Caki2 (cell line): ENCODE data around the gene AKR1A1. TPM values are rescaled to one million over a fixed set of nuclear protein-coding genes. Genes with fewer than 3 reads are reported as not detected.

Experiments used
- DNase-seq: peaks from one replicate; pipeline ENCODE4 v3.0.0-alpha.2; 2015; ENCODE audit warnings: low read depth
- in situ Hi-C: cut with HindIII; loops from 2 replicates; pipeline ENCODE4 v1.10.0; 2016; ENCODE audit warnings: low sequenced_read_pairs, low pct_unique_long_range_greater_than_20kb, mixed read lengths
- total RNA-seq: library from RNA; depleted of rRNA; stranded (reverse); fragments of >200 nt; shearing (Covaris generic); gene quantifications from 2 replicates; pipeline ENCODE4 v1.2.3, GENCODE V29; 2014; ENCODE audit warnings: low replicate concordance

AKR1A1 gene
- total RNA-seq, 1 experiment from 2014 or later, result 235 TPM

DNA sequence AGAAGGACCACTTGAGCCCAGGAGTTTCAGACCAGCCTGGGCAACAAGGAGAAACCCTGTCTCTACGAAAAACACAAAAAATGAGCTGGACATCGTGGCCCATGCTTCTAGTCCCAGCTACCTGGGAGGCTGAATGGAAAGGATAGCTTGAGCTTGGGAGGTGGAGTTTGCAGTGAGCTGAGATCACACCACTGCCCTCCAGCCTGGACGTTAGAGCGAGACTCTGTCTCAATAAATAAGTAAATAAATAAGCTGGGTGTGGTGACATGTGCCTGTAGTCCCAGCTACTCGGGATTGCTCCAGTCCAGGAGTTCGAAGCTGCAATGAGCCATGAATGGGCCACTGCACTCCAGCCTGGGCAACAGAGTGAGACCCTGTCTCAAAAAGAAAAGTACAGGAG lies 3.6 kb downstream of the AKR1A1 start:
- in situ Hi-C loops, result no loop called here
- DNase-seq, result no peak

GRCh38 chr1:45557422-45557944 lies 6.9 kb downstream of the AKR1A1 start:
- in situ Hi-C loops, result no loop called here
- DNase-seq, result peak; percentile 51

- DNase-seq, result no peak
- in situ Hi-C loops, result no loop called here
Observed at GRCh38 chr1:45563843-45564242, 13.2 kb downstream of the AKR1A1 start.

- no peak for DNase-seq
- in situ Hi-C loops, result no loop called here
Observed at GRCh38 chr1:45566722-45567121, 16.1 kb downstream of the AKR1A1 start.

GRCh38 chr1:45567911-45568310 lies 17.3 kb downstream of the AKR1A1 start:
- in situ Hi-C loops, result no loop called here

DNA sequence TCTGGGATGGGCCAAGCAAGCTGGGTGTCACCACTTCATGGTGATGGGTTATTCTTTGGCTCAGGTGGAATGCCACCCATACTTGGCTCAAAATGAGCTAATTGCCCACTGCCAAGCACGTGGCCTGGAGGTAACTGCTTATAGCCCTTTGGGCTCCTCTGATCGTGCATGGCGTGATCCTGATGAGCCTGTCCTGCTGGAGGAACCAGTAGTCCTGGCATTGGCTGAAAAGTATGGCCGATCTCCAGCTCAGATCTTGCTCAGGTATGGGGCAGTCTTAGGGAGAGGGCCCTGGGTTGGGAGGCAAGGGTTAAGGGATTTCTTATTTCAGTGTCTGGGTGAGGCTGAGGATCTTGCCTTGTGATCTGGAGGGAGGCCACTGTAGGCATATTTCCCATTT lies 17.8 kb downstream of the AKR1A1 start:
- in situ Hi-C loops, result no loop called here
- DNase-seq, result no peak

More at GRCh38 chr1:45567911-45568310, 17.3 kb downstream of the AKR1A1 start:
- no peak for DNase-seq

DNA sequence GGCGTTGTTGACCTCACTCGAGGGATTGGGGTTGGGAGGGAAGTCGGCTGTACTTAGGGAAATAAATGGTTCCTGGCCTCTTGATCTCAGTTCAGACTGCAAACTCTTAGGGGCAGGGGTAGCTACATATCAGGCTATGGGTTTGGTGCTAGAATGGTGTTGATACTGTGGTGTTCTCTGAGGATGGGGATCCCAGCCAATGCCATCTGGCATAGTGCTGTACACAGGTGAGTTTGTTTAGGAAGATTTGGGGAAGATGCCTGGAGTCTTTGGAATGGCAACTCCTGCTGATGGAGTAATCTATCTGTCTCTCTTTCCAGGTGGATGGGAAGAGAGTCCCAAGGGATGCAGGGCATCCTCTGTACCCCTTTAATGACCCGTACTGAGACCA lies 18.9 kb downstream of the AKR1A1 start:
- DNase-seq, result no peak
- in situ Hi-C loops, result no loop called here

DNA sequence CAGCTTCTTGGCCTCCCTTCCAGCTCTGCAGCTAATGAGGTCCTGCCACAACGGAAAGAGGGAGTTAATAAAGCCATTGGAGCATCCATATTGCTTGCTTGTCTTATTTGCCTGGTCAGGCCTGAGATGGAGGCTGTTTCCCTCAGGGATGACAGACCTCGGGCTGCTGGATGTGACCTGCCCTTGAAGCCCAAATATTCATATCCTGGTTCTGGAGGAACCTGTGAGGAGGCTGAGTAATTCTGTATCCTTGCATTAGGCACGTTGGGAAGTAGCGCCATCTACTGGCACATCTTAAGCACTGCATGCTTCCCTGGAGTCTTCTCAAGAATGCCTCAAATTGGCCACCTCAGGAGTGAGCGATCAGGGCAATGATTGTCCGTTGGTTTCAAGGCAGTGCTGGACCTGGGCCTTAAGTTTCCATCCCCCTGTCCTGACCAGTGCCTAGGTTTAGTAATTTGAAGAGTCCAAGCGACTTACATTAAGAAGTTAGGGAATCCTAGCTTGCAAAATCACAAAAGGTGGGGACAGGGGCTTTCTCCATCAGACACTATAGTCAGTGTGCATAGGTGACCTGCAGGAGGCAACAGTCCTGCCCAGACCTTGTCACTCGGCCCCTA lies 19.4 kb downstream of the AKR1A1 start:
- in situ Hi-C loops, result no loop called here
- peak; percentile 60 for DNase-seq

DNA sequence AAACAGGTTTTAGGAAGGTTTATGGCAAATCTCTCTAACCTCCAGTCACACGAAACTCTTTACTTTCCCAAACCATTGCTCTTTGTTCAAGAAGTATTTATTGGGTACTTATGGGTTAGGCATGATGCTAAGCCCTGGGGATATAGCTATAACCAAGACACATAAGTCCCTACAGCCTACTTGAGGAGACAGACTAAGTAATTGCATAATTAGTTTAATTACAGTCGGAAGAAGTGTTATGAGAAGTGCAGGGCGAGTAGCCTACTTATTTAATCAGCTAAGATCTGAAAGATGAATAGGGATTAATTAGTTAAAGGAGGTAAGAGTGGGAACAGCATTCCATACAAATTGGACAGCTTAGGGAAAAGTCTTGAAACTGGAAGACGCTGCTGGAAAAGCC lies 20.0 kb downstream of the AKR1A1 start:
- no peak for DNase-seq
- in situ Hi-C loops, result no loop called here

GRCh38 chr1:45573231-45573804 lies 22.7 kb downstream of the AKR1A1 start:
- no peak for DNase-seq
- in situ Hi-C loops, result no loop called here

GRCh38 chr1:45574105-45574626 lies 23.5 kb downstream of the AKR1A1 start:
- DNase-seq, result no peak
- in situ Hi-C loops, result no loop called here

DNA sequence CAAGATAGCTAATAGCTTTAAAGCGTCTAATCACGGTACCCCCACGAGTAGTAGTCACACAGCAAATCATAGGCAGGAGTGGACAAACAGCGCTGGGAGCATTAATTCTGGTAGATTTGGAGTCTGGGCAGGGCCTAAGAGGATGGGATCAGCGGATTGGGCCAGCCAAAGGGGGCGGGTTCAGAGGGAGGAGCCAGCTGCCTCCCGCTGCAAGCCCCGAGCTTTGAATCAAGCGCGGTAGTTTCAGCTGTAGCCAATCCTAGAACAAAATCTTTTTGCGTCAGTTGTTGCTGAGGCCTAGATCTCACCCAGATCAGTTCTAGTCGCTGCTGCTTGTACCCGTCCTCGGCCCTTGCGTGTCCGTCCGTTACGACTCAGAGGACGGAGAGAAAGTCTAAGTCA lies 32.6 kb downstream of the AKR1A1 start:
- peak; percentile 97 for DNase-seq
- in situ Hi-C loops, result no loop called here

GRCh38 chr1:45583666-45584350 lies 33.2 kb downstream of the AKR1A1 start, which contains the start of gene NASP:
NASP (plus strand) TSS chr1:45584041; CDS start chr1:45584147, 106 bp downstream.
- in situ Hi-C loops, result no loop called here
- DNase-seq, result peak; percentile 89

DNA sequence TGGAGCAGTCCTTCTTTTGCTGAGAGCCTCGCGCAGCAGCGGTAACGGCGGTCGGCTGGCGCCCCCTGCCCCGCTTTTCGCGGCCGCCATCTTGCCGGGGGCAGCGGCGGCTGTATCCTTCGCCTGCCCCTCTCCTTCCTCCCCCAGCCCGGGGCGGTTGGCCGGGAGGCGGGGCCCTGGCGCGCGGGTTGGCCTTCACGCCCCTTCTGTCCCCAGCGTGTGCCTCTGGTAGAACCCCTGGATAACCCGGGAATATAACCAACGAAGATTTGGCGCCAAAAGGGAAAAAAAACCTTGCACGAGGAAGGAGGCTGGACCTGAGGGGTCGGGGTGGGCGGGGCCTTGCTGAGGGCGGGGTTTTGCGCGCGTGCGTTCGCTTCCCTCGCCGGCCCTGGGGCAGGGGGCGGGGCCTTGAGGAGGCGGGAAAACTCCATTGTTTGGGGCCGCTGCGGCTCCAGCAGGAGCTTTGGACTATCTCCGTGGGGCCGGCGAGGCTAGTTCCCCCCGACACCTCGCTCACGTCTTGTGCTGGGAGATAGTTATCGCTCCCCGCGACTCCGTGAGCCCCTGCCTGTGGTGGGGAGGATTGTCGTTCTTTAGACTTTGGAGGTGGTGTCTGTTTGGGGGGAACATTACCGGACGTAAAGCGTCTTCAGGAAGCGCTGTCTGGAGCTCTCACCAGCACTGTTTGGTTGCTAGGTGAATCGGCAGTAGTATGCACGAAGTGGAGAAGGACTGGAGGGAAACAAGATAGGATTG lies 33.9 kb downstream of the AKR1A1 start:
- peak; percentile 88 for DNase-seq
- in situ Hi-C loops, result no loop called here

- DNase-seq, result no peak
- in situ Hi-C loops, result no loop called here
Observed at GRCh38 chr1:45585110-45585426, 34.4 kb downstream of the AKR1A1 start.

GRCh38 chr1:45585496-45586075 lies 35.0 kb downstream of the AKR1A1 start:
- no peak for DNase-seq
- in situ Hi-C loops, result no loop called here

DNA sequence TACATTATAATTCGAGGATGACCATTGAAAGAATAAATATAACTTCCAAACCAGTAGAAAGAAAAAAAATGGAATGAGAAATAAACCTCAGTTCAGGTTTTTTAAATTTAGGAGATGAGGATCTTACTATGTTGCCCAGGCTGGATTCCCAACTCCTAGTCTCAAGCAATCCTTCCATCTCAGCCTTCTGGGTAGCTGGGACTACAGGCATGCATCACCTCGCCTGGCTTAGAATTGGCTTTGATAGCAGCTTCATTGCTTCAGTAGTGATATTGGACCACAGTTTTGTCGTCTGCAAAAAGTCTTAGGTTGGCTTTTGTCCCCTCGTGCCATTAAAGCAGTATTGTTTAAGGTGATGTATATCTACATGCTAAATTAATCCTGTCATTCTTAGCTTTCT lies 36.1 kb downstream of the AKR1A1 start:
- no peak for DNase-seq
- in situ Hi-C loops, result no loop called here

DNA sequence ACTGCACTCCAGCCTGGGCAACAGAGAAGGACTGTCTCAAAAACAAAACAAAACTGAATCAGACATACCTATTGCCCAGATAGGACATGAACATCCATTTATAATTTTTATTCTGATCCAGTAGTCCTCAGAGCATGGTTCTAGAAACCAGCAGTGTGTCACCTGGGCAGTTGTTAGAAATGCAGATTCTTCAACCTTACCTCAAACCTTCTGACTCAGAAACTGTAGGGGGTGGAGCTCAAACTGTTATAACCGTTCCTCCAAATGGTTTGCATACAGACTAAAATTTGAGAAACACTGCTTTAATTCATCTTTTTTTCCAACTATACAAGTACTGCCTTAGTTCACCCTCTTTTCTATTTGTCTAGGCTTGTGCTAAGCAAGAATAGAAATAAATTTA lies 39.2 kb downstream of the AKR1A1 start:
- in situ Hi-C loops, result no loop called here
- DNase-seq, result peak; percentile 27
